ENCODE results near the gene REEP2.

Gene REEP2

DNA sequence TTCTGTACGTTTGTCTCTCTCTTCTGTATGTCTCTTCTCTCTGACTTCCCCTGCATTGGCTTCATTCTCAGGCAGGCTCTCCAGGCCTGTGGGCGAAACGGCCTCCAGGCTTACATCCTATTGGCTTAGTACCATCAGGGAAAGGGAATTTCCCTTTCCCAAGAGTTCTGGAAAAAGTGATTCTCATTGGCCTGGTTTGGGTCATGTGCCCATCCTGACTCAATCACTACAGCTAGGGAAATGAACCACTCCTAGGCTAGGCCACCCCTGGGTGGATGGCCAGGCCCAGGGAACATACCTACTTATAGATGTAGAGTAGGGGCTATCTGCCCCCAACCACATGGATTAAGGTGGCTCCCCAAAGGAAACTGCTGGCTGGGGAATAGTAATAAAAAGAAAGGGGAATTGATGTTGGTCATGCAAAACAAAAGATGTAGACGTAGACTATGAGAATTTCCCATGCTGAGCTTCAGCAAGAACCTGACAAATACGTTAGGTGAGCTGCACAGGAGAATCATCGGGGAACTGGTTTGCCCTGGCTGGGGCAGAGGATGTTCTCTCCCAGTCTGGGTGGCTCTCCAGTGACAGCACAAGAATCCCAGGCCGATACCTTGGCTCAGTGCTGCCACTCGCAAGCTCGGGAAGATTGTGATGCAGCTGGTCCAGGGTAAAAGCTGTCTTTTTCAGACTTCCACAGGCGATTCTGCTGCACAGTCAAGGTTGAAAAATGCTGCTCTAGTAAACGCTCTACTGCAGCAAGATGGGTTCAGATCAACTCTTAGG, 22.7 kb downstream of the REEP2 start:
- Histone ChIP-seq H3K23ac (ENCODE audit: low read length in 2 of 2) (no peak overlapping the region), H2BK12ac (ENCODE audit: low read length in 2 of 2) (no peak overlapping the region), H3K27ac (ENCODE audit: low read length, poor library complexity, severe bottlenecking) (no peak overlapping the region), H3K18ac (ENCODE audit: low read depth in 1 of 2, low read length in 2 of 2) (no peak overlapping the region), H2BK120ac (ENCODE audit: low read depth, low read length) (no peak overlapping the region), H4K91ac (ENCODE audit: low read length) (no peak overlapping the region), H2AK5ac (ENCODE audit: low read length, severe bottlenecking) (no peak overlapping the region), H3K14ac (ENCODE audit: low read length in 2 of 2) (no peak overlapping the region), H3K4me3 (ENCODE audit: insufficient read depth in 1 of 2, low read depth in 1 of 2, low read length in 2 of 2) (no peak overlapping the region), H3K4ac (ENCODE audit: low read depth in 1 of 2, low read length in 2 of 2) (no peak overlapping the region), H3K27me3 (ENCODE audit: control insufficient read depth in 1 of 2, insufficient read depth in 1 of 2, low read length in 2 of 2) (peaks cover 4 to 6% of the 10 kb centered on the region in 2 experiments), H2BK15ac (ENCODE audit: low read depth, poor library complexity, severe bottlenecking) (no peak overlapping the region), H4K8ac (ENCODE audit: low read length) (peak overlapping the region; percentile 38), H2BK5ac (ENCODE audit: low read depth, low read length, poor library complexity, severe bottlenecking) (no peak overlapping the region), H3K9ac (ENCODE audit: low read length) (peak overlapping the region; percentile 23), H2AFZ (ENCODE audit: low read depth, low read length) (no peak overlapping the region), H3K9me3 (ENCODE audit: control insufficient read depth, low read length) (no peaks in the 10 kb centered on the region), H3K36me3 (ENCODE audit: control insufficient read depth in 1 of 2, insufficient read depth in 2 of 2, low read depth in 1 of 2, low read length in 2 of 2) (no peaks in the 10 kb centered on the region), H3K4me1 (ENCODE audit: control insufficient read depth, insufficient read depth, low read depth, low read length) (peaks cover 14% of the 10 kb centered on the region), H3K79me1 (replicated peaks; ENCODE audit: low read length, poor library complexity, severe bottlenecking) (no peaks in the 10 kb centered on the region), H3K4me2 (ENCODE audit: low read length, poor library complexity, severe bottlenecking) (no peak overlapping the region)
- peak; percentile 86 for DNase-seq
- WGBS, result 91% methylated on average over 11 of the region's 11 CpGs

DNA sequence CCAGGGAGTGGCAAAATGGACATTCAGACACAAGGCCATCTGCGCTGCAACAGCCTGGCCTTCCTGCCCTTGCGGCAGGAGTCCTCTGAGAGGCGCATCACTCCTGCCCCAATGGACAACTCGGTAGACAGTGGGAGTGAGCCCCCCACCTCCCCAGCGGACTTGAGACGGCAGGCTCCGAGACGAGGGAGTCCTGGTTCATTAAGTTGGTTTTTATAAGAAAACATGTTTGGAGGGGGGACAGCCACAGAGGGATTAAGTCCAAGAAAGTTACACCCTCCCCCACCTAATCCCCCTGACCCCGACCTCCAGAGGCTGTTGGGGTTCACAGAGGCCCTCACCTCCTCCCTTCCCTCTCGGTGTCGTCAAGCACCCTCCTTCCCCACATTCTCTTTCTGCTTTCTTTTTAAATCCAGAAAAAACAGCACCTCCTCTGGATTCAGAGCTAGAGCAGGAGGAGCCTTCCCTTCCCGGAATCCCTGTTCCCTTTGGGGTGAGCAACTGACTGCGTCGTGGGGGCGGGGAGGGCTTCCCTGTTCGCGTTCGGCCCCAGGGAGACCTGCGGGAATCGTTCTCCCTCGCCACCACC, 24.7 kb downstream of the REEP2 start:
- Histone ChIP-seq H2BK5ac (ENCODE audit: low read depth, low read length, poor library complexity, severe bottlenecking) (peak overlapping the region; percentile 83), H3K4me1 (ENCODE audit: control insufficient read depth, insufficient read depth, low read depth, low read length) (peaks cover 27% of the 10 kb centered on the region), H2BK15ac (ENCODE audit: low read depth, poor library complexity, severe bottlenecking) (no peak overlapping the region), H3K9ac (ENCODE audit: low read length) (peak overlapping the region; percentile 94), H2BK12ac (ENCODE audit: low read length in 2 of 2) (peak overlapping the region; percentile 45 to 92), H2BK120ac (ENCODE audit: low read depth, low read length) (peak overlapping the region; percentile 84), H3K4ac (ENCODE audit: low read depth in 1 of 2, low read length in 2 of 2) (peak overlapping the region; percentile 77 to 90), H2AK5ac (ENCODE audit: low read length, severe bottlenecking) (no peak overlapping the region), H3K14ac (ENCODE audit: low read length in 2 of 2) (peak overlapping the region in 1 of 2 experiments; percentile 84), H3K27ac (ENCODE audit: low read length, poor library complexity, severe bottlenecking) (peak overlapping the region; percentile 89), H3K79me1 (replicated peaks; ENCODE audit: low read length, poor library complexity, severe bottlenecking) (peaks cover 5% of the 10 kb centered on the region), H3K36me3 (ENCODE audit: control insufficient read depth in 1 of 2, insufficient read depth in 2 of 2, low read depth in 1 of 2, low read length in 2 of 2) (peaks cover 13 to 16% of the 10 kb centered on the region in 2 experiments), H4K8ac (ENCODE audit: low read length) (peak overlapping the region; percentile 91), H4K91ac (ENCODE audit: low read length) (peak overlapping the region; percentile 95), H3K4me2 (ENCODE audit: low read length, poor library complexity, severe bottlenecking) (peak overlapping the region; percentile 89), H3K23ac (ENCODE audit: low read length in 2 of 2) (no peak overlapping the region), H2AFZ (ENCODE audit: low read depth, low read length) (peak overlapping the region; percentile 57), H3K4me3 (ENCODE audit: insufficient read depth in 1 of 2, low read depth in 1 of 2, low read length in 2 of 2) (peak overlapping the region; percentile 64 to 92), H3K9me3 (ENCODE audit: control insufficient read depth, low read length) (no peaks in the 10 kb centered on the region), H3K18ac (ENCODE audit: low read depth in 1 of 2, low read length in 2 of 2) (peak overlapping the region; percentile 71 to 94), H3K27me3 (ENCODE audit: control insufficient read depth in 1 of 2, insufficient read depth in 1 of 2, low read length in 2 of 2) (no peaks in the 10 kb centered on the region)
- 26% methylated on average over 11 of the region's 21 CpGs for WGBS
- DNase-seq, result no peak

DNA sequence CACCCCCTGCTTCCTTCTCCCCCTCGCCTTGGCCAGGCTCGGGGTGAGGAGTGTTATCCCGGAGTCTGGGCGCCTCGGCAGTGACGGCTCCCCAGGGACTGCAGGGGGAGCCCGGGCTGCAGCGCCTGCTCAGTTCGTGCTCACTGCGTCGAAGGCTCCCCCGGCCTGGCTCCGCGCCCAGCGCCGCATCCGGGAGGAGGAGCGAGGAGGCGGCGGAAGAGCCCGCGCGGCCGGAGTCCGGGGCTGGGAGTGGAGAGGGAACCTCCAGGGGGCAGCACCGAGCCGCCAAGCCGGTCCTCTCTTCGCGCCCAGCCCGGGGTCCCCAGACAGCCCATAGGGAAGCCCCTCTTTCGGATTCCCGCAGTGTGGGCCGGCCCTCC, 25.1 kb downstream of the REEP2 start:
- peak overlapping the region; percentile 84 for H2AFZ ChIP-seq (ENCODE audit: low read depth, low read length)
- peak overlapping the region; percentile 95 for H3K4me2 ChIP-seq (ENCODE audit: low read length, poor library complexity, severe bottlenecking)
- H3K9me3 ChIP-seq (ENCODE audit: control insufficient read depth, low read length), result no peaks in the 10 kb centered on the region
- H2BK5ac ChIP-seq (ENCODE audit: low read depth, low read length, poor library complexity, severe bottlenecking), result peak overlapping the region; percentile 83
- peaks cover 27% of the 10 kb centered on the region for H3K4me1 ChIP-seq (ENCODE audit: control insufficient read depth, insufficient read depth, low read depth, low read length)
- H3K18ac ChIP-seq (ENCODE audit: low read depth in 1 of 2, low read length in 2 of 2), result peak overlapping the region; percentile 95 to 98
- H2AK5ac ChIP-seq (ENCODE audit: low read length, severe bottlenecking), result no peak overlapping the region
- H4K91ac ChIP-seq (ENCODE audit: low read length), result peak overlapping the region; percentile 95
- H3K4ac ChIP-seq (ENCODE audit: low read depth in 1 of 2, low read length in 2 of 2), result peak overlapping the region; percentile 77 to 90
- under 1% methylated on average over 33 of the region's 34 CpGs for WGBS
- peaks cover 5% of the 10 kb centered on the region for H3K79me1 ChIP-seq (replicated peaks; ENCODE audit: low read length, poor library complexity, severe bottlenecking)
- no peak overlapping the region for H3K23ac ChIP-seq (ENCODE audit: low read length in 2 of 2)
- peak overlapping the region; percentile 72 to 92 for H3K4me3 ChIP-seq (ENCODE audit: insufficient read depth in 1 of 2, low read depth in 1 of 2, low read length in 2 of 2)
- peak overlapping the region; percentile 91 for H2BK120ac ChIP-seq (ENCODE audit: low read depth, low read length)
- H3K27ac ChIP-seq (ENCODE audit: low read length, poor library complexity, severe bottlenecking), result peak overlapping the region; percentile 93
- no peaks in the 10 kb centered on the region for H3K27me3 ChIP-seq (ENCODE audit: control insufficient read depth in 1 of 2, insufficient read depth in 1 of 2, low read length in 2 of 2)
- no peak overlapping the region for H2BK15ac ChIP-seq (ENCODE audit: low read depth, poor library complexity, severe bottlenecking)
- H4K8ac ChIP-seq (ENCODE audit: low read length), result peak overlapping the region; percentile 91
- H3K14ac ChIP-seq (ENCODE audit: low read length in 2 of 2), result peak overlapping the region in 1 of 2 experiments; percentile 63
- peak; percentile 96 for DNase-seq
- H3K9ac ChIP-seq (ENCODE audit: low read length), result peak overlapping the region; percentile 94
- peaks cover 13 to 16% of the 10 kb centered on the region in 2 experiments for H3K36me3 ChIP-seq (ENCODE audit: control insufficient read depth in 1 of 2, insufficient read depth in 2 of 2, low read depth in 1 of 2, low read length in 2 of 2)
- peak overlapping the region in 1 of 2 experiments; percentile 34 for H2BK12ac ChIP-seq (ENCODE audit: low read length in 2 of 2)

Data from mesenchymal stem cell (in vitro differentiated cells and primary cell).